ENCODE data around the gene KIF1B.
A peak's percentile ranks its signal among the peaks of the same experiment; 100 is the strongest.

Gene KIF1B, protein sequence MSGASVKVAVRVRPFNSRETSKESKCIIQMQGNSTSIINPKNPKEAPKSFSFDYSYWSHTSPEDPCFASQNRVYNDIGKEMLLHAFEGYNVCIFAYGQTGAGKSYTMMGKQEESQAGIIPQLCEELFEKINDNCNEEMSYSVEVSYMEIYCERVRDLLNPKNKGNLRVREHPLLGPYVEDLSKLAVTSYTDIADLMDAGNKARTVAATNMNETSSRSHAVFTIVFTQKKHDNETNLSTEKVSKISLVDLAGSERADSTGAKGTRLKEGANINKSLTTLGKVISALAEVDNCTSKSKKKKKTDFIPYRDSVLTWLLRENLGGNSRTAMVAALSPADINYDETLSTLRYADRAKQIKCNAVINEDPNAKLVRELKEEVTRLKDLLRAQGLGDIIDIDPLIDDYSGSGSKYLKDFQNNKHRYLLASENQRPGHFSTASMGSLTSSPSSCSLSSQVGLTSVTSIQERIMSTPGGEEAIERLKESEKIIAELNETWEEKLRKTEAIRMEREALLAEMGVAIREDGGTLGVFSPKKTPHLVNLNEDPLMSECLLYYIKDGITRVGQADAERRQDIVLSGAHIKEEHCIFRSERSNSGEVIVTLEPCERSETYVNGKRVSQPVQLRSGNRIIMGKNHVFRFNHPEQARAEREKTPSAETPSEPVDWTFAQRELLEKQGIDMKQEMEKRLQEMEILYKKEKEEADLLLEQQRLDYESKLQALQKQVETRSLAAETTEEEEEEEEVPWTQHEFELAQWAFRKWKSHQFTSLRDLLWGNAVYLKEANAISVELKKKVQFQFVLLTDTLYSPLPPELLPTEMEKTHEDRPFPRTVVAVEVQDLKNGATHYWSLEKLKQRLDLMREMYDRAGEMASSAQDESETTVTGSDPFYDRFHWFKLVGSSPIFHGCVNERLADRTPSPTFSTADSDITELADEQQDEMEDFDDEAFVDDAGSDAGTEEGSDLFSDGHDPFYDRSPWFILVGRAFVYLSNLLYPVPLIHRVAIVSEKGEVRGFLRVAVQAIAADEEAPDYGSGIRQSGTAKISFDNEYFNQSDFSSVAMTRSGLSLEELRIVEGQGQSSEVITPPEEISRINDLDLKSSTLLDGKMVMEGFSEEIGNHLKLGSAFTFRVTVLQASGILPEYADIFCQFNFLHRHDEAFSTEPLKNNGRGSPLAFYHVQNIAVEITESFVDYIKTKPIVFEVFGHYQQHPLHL (N-terminal part only)

GRCh38 chr1:10209905-10210810 lies at the start of gene KIF1B:
Gene KIF1B, plus strand, starts transcription at chr1:10210570. Its CDS starts 21,759 bp downstream, at chr1:10232329.
- DNase-seq, result peak; percentile 50

DNA sequence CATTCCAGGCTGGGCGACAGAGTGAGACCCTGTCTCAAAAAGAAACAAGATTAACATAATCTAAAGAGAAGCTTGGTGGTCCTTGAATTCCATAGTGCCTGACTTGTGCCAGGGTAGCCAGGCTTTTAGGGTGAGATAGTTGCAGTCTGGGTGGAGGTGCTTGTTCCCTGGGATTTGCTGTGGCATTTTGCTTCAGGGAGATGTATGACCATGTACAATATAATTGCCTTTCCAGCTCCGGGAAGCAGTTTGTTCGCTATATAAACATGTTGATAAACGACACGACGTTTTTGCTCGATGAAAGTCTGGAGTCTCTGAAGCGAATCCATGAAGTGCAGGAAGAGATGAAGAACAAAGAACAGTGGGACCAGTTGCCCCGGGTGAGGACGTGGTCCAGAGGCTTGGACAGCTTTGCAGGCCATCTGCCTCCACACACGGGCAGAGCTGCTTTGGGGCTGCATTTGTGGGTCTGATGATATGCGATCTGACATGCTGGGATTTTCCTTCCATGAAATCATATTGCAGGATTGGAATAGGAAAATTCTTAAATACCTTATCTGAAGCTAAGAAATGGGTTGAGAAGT lies 49.4 kb upstream of the KIF1B start:
- no peak for DNase-seq

DNA sequence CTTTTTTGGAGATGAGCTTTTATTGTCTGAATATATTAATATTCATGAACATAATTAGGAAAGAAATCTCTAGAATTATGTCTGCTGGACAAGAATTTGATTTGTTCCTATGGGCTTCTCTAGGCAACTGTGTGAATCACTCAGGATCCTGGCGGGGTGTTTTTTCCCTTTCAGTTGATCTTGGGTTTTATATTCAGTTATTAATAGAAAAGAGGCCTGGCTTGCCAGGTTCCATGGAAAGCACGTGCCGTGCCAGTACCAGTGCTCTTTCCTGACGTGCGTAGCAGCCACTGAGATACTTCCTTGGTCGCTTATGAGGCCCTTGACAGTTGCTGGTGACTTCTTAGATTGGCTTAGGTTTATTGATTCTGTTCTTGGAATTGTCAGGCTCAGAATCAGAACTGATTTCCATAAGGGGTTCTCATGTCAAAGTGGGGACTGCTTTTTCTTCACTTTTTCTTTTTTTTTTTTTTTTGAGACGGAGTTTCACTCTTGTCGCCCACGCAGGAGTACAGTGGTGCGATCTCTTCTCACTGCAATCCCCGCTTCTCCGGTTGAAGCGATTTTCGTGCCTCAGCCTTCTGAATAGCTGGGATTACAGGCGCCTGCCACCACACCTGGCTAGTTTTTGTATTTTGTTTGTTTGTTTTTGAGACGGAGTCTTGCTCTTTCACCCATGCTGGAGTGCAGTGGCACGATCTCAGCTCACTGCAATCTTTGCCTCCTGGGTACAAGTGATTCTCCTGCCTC lies 48.7 kb upstream of the KIF1B start:
- DNase-seq, result no peak

- DNase-seq, result no peak
These were observed 41.4 kb upstream of the KIF1B start for GRCh38 chr1:10168912-10169514.

GRCh38 chr1:10170239-10170574 lies 40.2 kb upstream of the KIF1B start:
- DNase-seq, result no peak

DNA sequence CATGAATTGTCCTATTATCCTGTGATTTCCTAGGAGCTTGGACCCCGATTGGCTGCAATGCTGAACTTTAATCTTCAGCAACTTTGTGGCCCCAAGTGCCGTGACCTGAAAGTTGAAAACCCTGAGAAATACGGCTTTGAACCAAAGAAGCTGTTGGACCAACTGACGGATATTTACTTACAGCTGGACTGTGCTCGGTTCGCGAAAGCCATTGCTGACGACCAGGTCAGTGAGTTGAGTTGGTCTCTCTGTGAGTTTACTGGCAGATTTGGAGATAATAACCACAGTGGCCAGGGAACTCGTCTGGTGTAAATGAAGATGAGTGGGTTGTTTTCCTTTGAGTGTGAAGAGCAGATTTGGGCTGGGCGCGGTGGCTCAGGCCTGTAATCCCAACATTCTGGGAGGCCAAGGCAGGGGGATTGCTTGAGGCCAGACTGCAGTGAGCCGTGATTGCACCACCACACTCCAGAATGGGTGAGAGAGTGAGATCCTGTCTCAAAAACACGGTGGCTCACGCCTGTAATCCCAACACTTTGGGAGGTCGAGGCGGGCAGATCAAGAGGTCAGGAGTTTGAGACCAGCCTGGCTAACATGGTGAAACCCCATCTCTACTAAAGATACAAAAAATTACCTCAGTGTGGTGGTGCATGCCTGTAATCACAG lies 39.1 kb upstream of the KIF1B start:
- DNase-seq, result no peak

DNA sequence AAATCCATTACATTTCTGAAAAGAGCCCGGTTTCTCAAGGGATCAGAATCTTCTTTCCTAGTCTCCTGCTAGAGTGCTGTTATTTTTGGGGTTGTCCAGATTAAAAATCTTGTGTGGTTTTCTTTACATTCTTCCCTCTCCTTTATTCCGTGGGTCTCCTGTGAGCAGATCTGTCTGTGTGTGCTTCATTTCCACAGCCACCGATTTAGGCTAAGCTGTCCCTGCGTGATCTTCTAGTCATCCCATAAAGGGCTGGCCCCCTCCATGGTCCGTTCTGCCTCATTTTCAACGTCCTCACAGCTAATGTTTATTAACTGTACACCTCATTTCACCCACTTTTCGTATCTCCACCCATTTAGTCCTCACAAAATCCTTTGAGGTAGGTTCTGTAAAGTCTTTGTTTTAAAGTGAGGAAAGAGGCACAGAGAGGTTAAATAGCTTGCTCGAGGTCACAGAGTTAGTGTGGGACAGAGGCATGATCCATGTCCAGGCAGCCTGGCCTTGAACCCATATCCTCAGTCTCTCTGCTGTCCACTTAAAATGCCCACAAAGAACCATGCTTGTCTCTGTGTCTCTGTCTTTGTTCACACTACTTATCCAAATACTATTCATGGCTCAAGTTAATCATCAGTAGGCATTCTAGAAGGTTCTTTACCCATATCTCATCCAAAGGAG lies 38.2 kb upstream of the KIF1B start:
- no peak for DNase-seq

GRCh38 chr1:10173582-10173981 lies 36.8 kb upstream of the KIF1B start:
- no peak for DNase-seq

GRCh38 chr1:10177876-10178275 lies 32.5 kb upstream of the KIF1B start:
- no peak for DNase-seq

GRCh38 chr1:10178597-10179405 lies 31.6 kb upstream of the KIF1B start:
- no peak for DNase-seq

- DNase-seq, result no peak
These were observed 30.8 kb upstream of the KIF1B start for GRCh38 chr1:10179406-10180091.

DNA sequence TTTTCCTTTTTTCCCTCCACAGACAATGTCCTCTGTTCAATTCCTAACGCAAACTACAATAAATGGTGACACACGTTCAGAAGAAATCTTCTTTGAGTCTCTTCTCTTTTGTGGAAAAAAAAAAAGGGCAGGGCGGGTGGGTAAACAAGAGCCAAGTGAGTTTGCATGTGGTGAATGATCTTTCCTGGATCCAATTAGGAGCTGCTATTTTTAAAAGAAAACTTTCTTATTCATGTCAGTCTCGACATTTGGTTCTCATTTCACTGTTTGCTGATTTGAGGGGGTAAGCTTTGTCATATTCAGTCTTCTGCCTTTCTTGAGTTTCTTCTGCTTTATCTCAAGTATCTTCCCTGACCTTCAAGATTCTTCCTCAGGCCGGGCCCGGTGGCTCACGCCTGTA lies 29.2 kb upstream of the KIF1B start:
- DNase-seq, result no peak

DNA sequence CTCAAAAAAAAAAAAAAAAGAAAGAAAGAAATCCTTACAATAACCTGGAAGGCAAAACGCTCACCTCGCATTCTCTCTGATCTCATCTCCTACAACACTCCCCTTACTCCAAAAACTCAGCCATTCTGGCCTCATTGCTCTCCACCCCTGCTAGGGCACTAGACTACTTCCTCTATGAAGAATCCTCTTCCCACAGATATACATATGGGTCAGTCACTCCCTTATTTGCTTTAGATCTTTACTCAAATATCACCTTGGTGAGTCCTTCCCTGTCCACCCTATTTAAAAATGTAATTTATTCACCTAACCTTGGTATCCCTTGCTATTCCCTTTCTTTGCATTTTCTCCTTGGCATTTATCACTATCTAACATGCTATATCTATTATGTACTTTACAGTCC lies 24.6 kb upstream of the KIF1B start:
- DNase-seq, result no peak

GRCh38 chr1:10186331-10187025 lies 23.9 kb upstream of the KIF1B start:
- DNase-seq, result no peak

GRCh38 chr1:10187026-10187334 lies 23.4 kb upstream of the KIF1B start:
- DNase-seq, result no peak

DNA sequence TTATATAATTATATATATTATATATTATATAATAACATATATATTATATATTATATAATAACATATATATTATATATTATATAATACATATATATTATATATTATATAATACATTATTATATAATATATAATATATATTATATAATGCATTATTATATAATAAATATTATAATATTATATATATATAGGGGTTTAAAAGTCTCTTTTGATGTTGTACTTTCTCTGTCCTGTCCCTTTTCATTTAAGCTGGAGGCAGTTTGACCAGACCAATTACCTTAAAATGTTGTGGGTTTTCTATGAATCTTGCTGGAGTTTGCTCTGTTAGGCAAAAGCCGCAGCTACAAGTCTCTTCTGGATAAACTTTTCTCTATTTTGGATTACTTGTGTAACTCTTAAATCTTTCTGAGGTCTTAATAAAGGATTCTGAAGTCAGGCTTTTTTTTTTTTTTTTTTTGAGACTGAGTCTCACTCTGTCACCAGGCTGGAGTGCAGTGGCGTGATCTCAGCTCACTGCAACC lies 22.2 kb upstream of the KIF1B start:
- no peak for DNase-seq

DNA sequence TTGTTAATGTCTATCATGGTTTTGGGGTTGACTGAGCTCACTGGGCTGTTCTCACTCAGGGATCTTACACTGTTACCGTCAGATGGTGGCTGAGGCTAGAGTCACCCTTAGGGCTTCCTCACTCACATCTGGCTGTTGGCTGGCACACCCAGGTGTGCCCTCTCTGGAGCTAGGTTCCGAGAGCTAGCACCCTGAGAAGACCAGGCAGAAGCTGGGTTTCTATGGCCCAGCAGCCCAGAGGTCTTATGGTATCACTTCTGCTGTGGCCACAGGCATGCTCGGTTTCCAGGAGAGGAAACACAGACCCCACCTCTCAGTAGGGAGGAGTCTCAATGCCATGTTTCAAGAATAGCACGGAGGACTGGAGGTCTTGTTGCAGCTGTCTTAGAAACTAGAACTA lies 20.7 kb upstream of the KIF1B start:
- no peak for DNase-seq
